ENCODE measurements around the gene DSTYK.
"Not testable (repeated sequence)": the region's sequence is repeated elsewhere in the genome, so short reads cannot be mapped to it uniquely, and the experiment has no call there.

DSTYK gene

GRCh38 chr1:205183676-205184335 lies 27.7 kb downstream of the DSTYK start:
- no peak overlapping the region for H3K27ac ChIP-seq (ENCODE audit: extremely low read depth, low read depth, low read length)
- POLR2A ChIA-PET: no interaction called here
- H3K36me3 ChIP-seq (ENCODE audit: control insufficient read depth in 2 of 2, insufficient read depth in 1 of 2, low read length in 2 of 2): peaks cover 7 to 25% of the 10 kb centered on the region in 2 experiments; a peak in 2 of 3 replicates
- H3K4me3 ChIP-seq (ENCODE audit: low read depth, low read length): no peak overlapping the region
- no peaks in the 10 kb centered on the region for H3K9me3 ChIP-seq (ENCODE audit: control insufficient read depth, insufficient read depth, low read depth, low read length)
- no peaks in the 10 kb centered on the region for H3K4me1 ChIP-seq (ENCODE audit: control insufficient read depth, insufficient read depth, low read length)
- TF ChIP-seq PRDM1 (tag by site-specific recombination; IDR thresholded peaks at IDR 0.05) (0 out of 2 replicates have a peak, but pooled peaks have one; percentile 30), ZNF660 (tag by site-specific recombination; IDR thresholded peaks at IDR 0.05) (no peak), ZNF473 (tag by site-specific recombination; IDR thresholded peaks at IDR 0.05) (no peak), OSR2 (tag by site-specific recombination; IDR thresholded peaks at IDR 0.05) (no peak)
- CTCF ChIA-PET: interaction anchor here (0.8 to 1.2 kb wide), 2 partner anchors 14 to 195 kb away, joined by 3 read pairs; no protein-coding TSS in a partner anchor

GRCh38 chr1:205182930-205183329 lies 28.6 kb downstream of the DSTYK start:
- CTCF ChIA-PET: no interaction called here

GRCh38 chr1:205180331-205180730 lies 31.2 kb downstream of the DSTYK start:
- CTCF ChIA-PET; H3K27ac ChIP-seq (ENCODE audit: extremely low read depth, low read depth, low read length); H3K4me1 ChIP-seq (ENCODE audit: control insufficient read depth, insufficient read depth, low read length); H3K9me3 ChIP-seq (ENCODE audit: control insufficient read depth, insufficient read depth, low read depth, low read length); H3K4me3 ChIP-seq (ENCODE audit: low read depth, low read length): not testable (repeated sequence)
- POLR2A ChIA-PET: interaction anchor here (0.6 to 1.3 kb wide), 3 partner anchors 19 to 1370 kb away, joined by 3 to 10 read pairs (median 4); no protein-coding TSS in a partner anchor
- peaks cover 8 to 11% of the 10 kb centered on the region in 2 experiments; a peak in 2 of 3 replicates for H3K36me3 ChIP-seq (ENCODE audit: control insufficient read depth in 2 of 2, insufficient read depth in 1 of 2, low read length in 2 of 2)

More at GRCh38 chr1:205182930-205183329, 28.6 kb downstream of the DSTYK start:
- Histone ChIP-seq H3K36me3 (ENCODE audit: control insufficient read depth in 2 of 2, insufficient read depth in 1 of 2, low read length in 2 of 2) (peaks cover 7 to 25% of the 10 kb centered on the region in 2 experiments; a peak in 2 of 3 replicates), H3K4me3 (ENCODE audit: low read depth, low read length) (no peak overlapping the region), H3K9me3 (ENCODE audit: control insufficient read depth, insufficient read depth, low read depth, low read length) (no peaks in the 10 kb centered on the region), H3K27ac (ENCODE audit: extremely low read depth, low read depth, low read length) (no peak overlapping the region), H3K4me1 (ENCODE audit: control insufficient read depth, insufficient read depth, low read length) (no peaks in the 10 kb centered on the region)
- no peak for TF ChIP-seq SP7 (tag by site-specific recombination; IDR thresholded peaks at IDR 0.05)
- no peak for TF ChIP-seq ZNF561 (tag by site-specific recombination; IDR thresholded peaks at IDR 0.05; ENCODE audit: borderline replicate concordance)
- no peak for TF ChIP-seq ZNF558 (tag by site-specific recombination; IDR thresholded peaks at IDR 0.05)
- TF ChIP-seq ZXDB (tag by site-specific recombination; IDR thresholded peaks at IDR 0.05): no peak
- no peak for TF ChIP-seq SCRT1 (tag by site-specific recombination; IDR thresholded peaks at IDR 0.05; ENCODE audit: borderline replicate concordance)
- no peak for TF ChIP-seq ZNF449 (tag by site-specific recombination; IDR thresholded peaks at IDR 0.05)
- TF ChIP-seq TRIM28 (IDR thresholded peaks at IDR 0.05; ENCODE audit: borderline replicate concordance, low read length): no peak
- TF ChIP-seq ZNF132 (tag by site-specific recombination; IDR thresholded peaks at IDR 0.05; ENCODE audit: borderline replicate concordance): no peak
- TF ChIP-seq ZNF239 (tag by site-specific recombination; IDR thresholded peaks at IDR 0.05): no peak
- TF ChIP-seq ZNF37A (tag by site-specific recombination; IDR thresholded peaks at IDR 0.05): no peak
- no peak for TF ChIP-seq ZNF292 (tag by site-specific recombination; IDR thresholded peaks at IDR 0.05; ENCODE audit: borderline replicate concordance, low read depth)
- TF ChIP-seq ZNF664 (tag by site-specific recombination; IDR thresholded peaks at IDR 0.05): no peak
- TF ChIP-seq WT1 (tag by site-specific recombination; IDR thresholded peaks at IDR 0.05): no peak
- TF ChIP-seq ZNF777 (tag by site-specific recombination; IDR thresholded peaks at IDR 0.05; ENCODE audit: borderline replicate concordance): no peak
- no peak for TF ChIP-seq OSR2 (tag by site-specific recombination; IDR thresholded peaks at IDR 0.05)
- TF ChIP-seq ZNF354C (tag by site-specific recombination; IDR thresholded peaks at IDR 0.05; ENCODE audit: borderline replicate concordance, low read depth): no peak
- no peak for TF ChIP-seq ZNF645 (tag by site-specific recombination; IDR thresholded peaks at IDR 0.05)
- TF ChIP-seq ZBTB10 (tag by site-specific recombination; IDR thresholded peaks at IDR 0.05): no peak
- no peak for TF ChIP-seq ZNF112 (tag by site-specific recombination; IDR thresholded peaks at IDR 0.05)
- POLR2A ChIA-PET: no interaction called here

All from HEK293 (cell line).